Stimulated activated memory B cell treated with anti-CD40 and anti-IgM and Interleukin-4, amounts not matched to agents 10 μg/mL and 1 μg/mL and 100 μg/mL, for 72 hours (primary cell): Measurements from ENCODE around the gene HTT.

Experiments used
- ATAC-seq: fragments of 150-1000 bp; cut with Tn5 transposase; 2 replicates; pipeline ENCODE4 v1.10.0; 2021
- H3K27ac Mint-ChIP-seq: one replicate; pipeline ENCODE4 v1.8.0; 2022; ENCODE audit warnings: mild to moderate bottlenecking, mixed read lengths
- H3K27me3 Mint-ChIP-seq: one replicate; pipeline ENCODE4 v1.8.0; 2022; ENCODE audit warnings: mixed read lengths
- H3K36me3 Mint-ChIP-seq: one replicate; pipeline ENCODE4 v1.8.0; 2022; ENCODE audit warnings: mixed read lengths
- H3K4me1 Mint-ChIP-seq: one replicate; pipeline ENCODE4 v1.8.0; 2022; ENCODE audit warnings: mixed read lengths
- H3K4me3 Mint-ChIP-seq: one replicate; pipeline ENCODE4 v1.8.0; 2022; ENCODE audit warnings: mild to moderate bottlenecking, moderate library complexity, mixed read lengths
- H3K9me3 Mint-ChIP-seq: one replicate; pipeline ENCODE4 v1.8.0; 2022; ENCODE audit warnings: mixed read lengths

The HTT gene

DNA sequence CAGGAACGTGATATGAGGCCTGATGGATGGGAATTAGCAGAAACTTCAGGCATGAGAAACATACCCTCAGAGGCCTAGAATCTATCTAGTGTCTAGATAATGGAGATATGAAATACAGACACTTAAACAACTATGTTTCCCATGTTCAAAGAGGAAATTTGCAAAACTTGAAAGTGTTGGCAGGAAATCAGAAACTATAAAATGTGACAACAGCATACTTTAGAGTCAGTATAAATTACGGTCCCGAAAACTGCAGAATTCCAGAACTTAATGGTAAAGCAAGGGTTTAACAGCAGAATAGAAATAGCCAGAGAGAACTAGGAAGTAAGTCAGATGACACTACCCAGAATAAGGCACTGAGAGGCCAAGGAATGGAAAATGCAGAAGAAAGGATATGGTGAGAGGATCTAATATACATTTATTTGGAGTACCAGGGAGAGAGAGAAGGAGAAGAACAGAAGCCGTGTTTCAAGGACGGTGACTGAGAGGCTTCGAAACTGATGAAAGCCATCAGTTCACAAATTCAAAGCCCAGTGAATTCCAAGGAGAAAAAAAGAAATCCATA lies 7.6 kb upstream of the HTT start:
- Mint-ChIP-seq H3K9me3 (no peaks in the 10 kb centered on the region), H3K36me3 (peaks cover 41% of the 10 kb centered on the region), H3K4me1 (peaks cover 8% of the 10 kb centered on the region), H3K27ac (no peak overlapping the region), H3K27me3 (no peaks in the 10 kb centered on the region), H3K4me3 (no peak overlapping the region)
- no peak for ATAC-seq

DNA sequence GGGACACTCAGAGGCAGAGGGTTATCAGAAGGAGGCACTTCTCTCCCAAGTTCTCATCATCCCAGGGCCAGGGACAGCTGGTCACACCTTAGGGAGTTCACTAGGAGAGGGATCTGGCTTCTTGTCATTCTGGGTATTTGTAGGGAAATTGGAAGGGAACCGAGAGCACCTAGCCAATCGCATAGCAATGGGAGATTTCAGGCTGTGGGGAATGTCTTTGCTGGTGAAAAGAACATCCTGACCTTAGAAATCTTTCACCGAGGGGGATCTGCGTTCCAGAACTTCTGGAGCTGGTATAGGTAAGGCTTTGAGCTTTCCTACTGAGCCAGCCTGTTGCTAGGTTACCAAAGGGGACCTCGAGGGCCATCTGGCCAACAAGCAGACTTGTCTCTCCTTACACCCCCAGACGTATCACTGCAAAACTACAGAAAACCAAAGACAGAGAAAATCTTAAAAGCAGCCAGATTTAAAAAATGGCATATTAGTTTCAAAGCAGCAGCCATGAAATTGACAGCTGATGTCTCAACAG lies 6.9 kb upstream of the HTT start:
- Mint-ChIP-seq H3K27ac (no peak overlapping the region), H3K36me3 (peaks cover 43% of the 10 kb centered on the region), H3K9me3 (no peaks in the 10 kb centered on the region), H3K4me3 (no peak overlapping the region), H3K27me3 (no peaks in the 10 kb centered on the region), H3K4me1 (peaks cover 5% of the 10 kb centered on the region)
- no peak for ATAC-seq

DNA sequence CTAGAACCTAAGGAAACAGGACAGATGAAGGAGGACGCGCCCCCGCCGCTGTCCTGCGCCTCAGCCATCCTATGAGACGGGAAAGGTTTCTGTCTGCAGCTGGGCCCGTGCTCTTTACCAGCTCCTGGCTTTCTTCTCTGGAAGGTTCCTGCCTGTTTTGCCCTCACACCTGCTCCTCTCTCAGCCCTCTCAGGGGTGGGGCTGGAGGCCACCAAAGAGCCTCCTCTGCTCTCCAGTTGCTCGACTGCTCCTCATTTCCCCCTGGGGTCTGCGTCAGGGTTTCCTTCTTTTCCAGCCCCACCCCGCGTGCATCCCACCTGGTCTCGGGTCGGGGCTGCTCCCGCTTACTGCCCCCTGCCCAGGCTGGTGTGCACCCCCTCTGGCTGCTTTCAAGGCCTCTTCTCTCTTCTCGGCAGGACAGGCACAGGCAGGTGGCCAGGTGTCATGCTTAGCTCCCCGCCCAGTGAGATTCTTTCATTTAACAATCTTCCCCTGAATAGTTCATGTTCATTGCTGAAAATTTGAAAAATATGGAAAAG lies 4.8 kb upstream of the HTT start:
- Mint-ChIP-seq H3K9me3 (no peaks in the 10 kb centered on the region), H3K4me1 (no peaks in the 10 kb centered on the region)

DNA sequence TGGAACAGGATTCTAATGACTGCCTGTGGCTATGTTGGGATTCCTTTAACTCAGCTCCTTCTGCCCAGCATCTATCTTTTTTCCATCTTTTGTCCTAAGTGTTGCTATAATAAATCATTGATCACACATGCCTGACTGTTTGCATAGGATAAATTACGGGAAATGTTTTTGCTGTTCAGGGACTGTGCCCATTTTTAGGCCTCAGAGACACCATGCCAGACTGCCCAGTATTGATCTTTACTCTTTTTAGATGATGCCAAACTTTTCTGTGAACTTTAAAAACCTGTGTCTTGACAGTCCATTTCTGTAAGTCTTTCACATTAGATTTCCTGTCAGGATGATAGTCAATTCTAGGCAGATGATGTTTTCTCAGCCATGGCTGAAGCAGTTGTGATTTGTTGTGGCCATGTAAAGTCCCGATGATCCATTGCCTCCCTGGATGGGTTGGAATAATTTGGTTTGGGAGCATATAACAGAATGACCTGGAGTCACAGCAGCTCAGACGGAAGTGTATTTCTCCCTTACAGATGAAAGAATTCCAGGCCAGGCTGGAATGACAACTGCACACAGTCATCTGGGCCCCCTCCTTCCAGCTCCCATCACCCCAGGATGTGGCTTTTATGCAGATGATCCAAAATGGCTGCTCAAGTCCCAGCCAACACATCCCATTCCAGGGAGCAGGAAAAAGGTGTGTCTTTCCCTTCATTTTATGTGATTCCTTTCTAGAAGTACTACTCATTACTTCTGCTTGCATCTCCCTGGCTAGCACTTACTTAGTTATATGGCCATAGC lies 3.6 kb upstream of the HTT start:
- Mint-ChIP-seq H3K4me1 (peaks cover 9% of the 10 kb centered on the region), H3K36me3 (peaks cover 36% of the 10 kb centered on the region), H3K27ac (no peak overlapping the region), H3K4me3 (no peak overlapping the region), H3K9me3 (no peaks in the 10 kb centered on the region), H3K27me3 (no peaks in the 10 kb centered on the region)
- ATAC-seq = no peak

More for the DNA sequence above, 4.8 kb upstream of the HTT start:
- Mint-ChIP-seq H3K4me3 (no peak overlapping the region), H3K27me3 (no peaks in the 10 kb centered on the region), H3K36me3 (peaks cover 34% of the 10 kb centered on the region), H3K27ac (no peak overlapping the region)
- no peak for ATAC-seq

DNA sequence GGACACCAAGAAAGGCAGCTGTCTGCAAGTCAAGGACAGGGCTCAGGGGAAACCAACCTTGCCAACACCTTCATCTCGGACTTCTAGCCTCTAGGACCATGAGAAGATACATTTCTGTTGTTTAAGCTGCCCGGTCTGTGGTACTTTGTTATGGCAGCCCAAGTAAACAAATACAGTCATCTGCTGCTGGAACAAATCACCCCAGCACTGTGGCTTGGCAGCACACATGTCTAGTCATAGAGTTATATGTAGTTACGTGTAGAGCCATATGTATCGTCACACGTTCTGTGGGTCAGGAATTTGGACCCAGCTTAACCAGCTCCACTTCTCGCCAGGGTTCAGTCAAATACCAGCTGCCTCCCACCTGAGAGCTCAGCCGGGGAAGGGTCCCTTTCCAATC lies 2.7 kb upstream of the HTT start:
- no peak overlapping the region for H3K27ac Mint-ChIP-seq
- H3K27me3 Mint-ChIP-seq = no peaks in the 10 kb centered on the region
- H3K36me3 Mint-ChIP-seq = peaks cover 33% of the 10 kb centered on the region
- peaks cover 18% of the 10 kb centered on the region for H3K4me1 Mint-ChIP-seq
- no peak overlapping the region for H3K4me3 Mint-ChIP-seq
- H3K9me3 Mint-ChIP-seq = no peaks in the 10 kb centered on the region
- no peak for ATAC-seq

DNA sequence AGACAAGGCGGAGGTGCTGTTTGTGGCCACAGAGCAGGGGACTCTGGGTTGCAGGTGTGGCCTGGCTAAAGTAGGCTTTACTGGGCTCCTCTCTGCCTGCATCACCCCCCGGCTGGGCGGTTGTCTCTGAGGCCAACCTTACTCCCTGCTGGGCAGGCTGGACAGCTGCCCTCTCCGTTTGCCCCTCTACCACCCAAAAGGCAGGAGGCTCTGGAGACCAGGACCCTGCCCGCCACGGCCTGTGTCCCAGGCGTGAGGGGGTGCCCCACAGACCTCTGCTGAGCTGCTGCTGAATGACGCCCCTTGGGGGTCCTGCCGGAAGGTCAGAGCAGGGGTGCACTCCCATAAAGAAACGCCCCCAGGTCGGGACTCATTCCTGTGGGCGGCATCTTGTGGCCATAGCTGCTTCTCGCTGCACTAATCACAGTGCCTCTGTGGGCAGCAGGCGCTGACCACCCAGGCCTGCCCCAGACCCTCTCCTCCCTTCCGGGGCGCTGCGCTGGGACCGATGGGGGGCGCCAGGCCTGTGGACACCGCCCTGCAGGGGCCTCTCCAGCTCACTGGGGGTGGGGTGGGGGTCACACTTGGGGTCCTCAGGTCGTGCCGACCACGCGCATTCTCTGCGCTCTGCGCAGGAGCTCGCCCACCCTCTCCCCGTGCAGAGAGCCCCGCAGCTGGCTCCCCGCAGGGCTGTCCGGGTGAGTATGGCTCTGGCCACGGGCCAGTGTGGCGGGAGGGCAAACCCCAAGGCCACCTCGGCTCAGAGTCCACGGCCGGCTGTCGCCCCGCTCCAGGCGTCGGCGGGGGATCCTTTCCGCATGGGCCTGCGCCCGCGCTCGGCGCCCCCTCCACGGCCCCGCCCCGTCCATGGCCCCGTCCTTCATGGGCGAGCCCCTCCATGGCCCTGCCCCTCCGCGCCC lies 1.1 kb upstream of the HTT start:
- Mint-ChIP-seq H3K4me1 (peaks cover 34% of the 10 kb centered on the region), H3K27me3 (no peaks in the 10 kb centered on the region), H3K9me3 (no peaks in the 10 kb centered on the region), H3K36me3 (peaks cover 30% of the 10 kb centered on the region), H3K4me3 (peak overlapping the region; percentile 93), H3K27ac (peak overlapping the region; percentile 84)
- ATAC-seq = no peak

DNA sequence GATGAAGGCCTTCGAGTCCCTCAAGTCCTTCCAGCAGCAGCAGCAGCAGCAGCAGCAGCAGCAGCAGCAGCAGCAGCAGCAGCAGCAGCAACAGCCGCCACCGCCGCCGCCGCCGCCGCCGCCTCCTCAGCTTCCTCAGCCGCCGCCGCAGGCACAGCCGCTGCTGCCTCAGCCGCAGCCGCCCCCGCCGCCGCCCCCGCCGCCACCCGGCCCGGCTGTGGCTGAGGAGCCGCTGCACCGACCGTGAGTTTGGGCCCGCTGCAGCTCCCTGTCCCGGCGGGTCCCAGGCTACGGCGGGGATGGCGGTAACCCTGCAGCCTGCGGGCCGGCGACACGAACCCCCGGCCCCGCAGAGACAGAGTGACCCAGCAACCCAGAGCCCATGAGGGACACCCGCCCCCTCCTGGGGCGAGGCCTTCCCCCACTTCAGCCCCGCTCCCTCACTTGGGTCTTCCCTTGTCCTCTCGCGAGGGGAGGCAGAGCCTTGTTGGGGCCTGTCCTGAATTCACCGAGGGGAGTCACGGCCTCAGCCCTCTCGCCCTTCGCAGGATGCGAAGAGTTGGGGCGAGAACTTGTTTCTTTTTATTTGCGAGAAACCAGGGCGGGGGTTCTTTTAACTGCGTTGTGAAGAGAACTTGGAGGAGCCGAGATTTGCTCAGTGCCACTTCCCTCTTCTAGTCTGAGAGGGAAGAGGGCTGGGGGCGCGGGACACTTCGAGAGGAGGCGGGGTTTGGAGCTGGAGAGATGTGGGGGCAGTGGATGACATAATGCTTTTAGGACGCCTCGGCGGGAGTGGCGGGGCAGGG lies 568 bp downstream of the HTT start:
- Mint-ChIP-seq H3K4me3 (peak overlapping the region; percentile 93), H3K27ac (peak overlapping the region; percentile 84), H3K36me3 (peaks cover 26% of the 10 kb centered on the region), H3K4me1 (peaks cover 50% of the 10 kb centered on the region), H3K9me3 (no peaks in the 10 kb centered on the region), H3K27me3 (no peaks in the 10 kb centered on the region)
- ATAC-seq = peak; percentile 10

DNA sequence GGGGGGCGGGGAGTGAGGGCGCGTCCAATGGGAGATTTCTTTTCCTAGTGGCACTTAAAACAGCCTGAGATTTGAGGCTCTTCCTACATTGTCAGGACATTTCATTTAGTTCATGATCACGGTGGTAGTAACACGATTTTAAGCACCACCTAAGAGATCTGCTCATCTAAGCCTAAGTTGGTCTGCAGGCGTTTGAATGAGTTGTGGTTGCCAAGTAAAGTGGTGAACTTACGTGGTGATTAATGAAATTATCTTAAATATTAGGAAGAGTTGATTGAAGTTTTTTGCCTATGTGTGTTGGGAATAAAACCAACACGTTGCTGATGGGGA lies 1.1 kb downstream of the HTT start:
- Mint-ChIP-seq H3K4me3 (peak overlapping the region; percentile 93), H3K36me3 (peaks cover 26% of the 10 kb centered on the region), H3K9me3 (no peaks in the 10 kb centered on the region), H3K27ac (peak overlapping the region; percentile 84), H3K4me1 (peaks cover 56% of the 10 kb centered on the region), H3K27me3 (no peaks in the 10 kb centered on the region)
- no peak for ATAC-seq

DNA sequence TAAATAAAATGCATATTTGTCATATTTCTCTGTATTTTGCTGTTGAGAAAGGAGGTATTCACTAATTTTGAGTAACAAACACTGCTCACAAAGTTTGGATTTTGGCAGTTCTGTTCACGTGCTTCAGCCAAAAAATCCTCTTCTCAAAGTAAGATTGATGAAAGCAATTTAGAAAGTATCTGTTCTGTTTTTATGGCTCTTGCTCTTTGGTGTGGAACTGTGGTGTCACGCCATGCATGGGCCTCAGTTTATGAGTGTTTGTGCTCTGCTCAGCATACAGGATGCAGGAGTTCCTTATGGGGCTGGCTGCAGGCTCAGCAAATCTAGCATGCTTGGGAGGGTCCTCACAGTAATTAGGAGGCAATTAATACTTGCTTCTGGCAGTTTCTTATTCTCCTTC lies 3.3 kb downstream of the HTT start:
- peaks cover 63% of the 10 kb centered on the region for H3K4me1 Mint-ChIP-seq
- peak overlapping the region; percentile 84 for H3K27ac Mint-ChIP-seq

DNA sequence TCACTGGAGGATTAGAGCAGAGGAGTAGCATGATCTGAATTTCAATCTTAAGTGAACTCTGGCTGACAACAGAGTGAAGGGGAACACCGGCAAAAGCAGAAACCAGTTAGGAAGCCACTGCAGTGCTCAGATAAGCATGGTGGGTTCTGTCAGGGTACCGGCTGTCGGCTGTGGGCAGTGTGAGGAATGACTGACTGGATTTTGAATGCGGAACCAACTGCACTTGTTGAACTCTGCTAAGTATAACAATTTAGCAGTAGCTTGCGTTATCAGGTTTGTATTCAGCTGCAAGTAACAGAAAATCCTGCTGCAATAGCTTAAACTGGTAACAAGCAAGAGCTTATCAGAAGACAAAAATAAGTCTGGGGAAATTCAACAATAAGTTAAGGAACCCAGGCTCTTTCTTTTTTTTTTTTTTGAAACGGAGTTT lies 5.2 kb downstream of the HTT start:
- H3K36me3 Mint-ChIP-seq = peaks cover 38% of the 10 kb centered on the region
- peak overlapping the region; percentile 84 for H3K27ac Mint-ChIP-seq
- H3K4me3 Mint-ChIP-seq = peak overlapping the region; percentile 65

More for the DNA sequence above, 3.3 kb downstream of the HTT start:
- Mint-ChIP-seq H3K27me3 (no peaks in the 10 kb centered on the region), H3K36me3 (peaks cover 24% of the 10 kb centered on the region), H3K9me3 (no peaks in the 10 kb centered on the region), H3K4me3 (peak overlapping the region; percentile 66)
- peak; percentile 55 for ATAC-seq

DNA sequence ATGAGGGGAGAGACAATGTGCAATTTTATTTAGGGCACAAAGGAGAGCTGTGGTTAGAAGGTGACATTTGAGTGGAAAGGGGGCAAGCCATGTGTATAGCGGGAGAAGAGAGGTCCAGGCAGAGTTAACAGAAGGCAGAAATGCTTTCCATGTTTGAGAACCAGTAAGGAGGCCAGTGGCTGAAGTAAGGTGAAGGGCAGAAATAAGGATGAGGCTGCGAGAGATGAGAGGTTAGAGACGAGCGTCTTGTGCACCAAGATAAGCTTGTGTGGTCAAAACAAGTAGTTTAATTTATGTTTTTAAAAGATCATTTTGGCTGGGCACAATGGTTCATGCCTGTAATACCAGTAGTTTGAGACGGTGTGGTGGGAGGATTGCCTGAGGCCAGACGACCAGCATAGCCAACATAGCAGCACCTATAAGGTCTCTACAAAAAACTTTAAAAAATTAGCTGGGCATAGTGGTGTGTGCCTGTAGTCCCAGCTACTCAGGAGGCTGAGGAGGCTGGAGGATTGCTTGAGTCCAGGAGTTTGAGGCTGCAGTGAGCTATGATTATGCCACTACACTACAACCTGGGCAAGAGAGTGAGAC lies 8.5 kb downstream of the HTT start:
- no peaks in the 10 kb centered on the region for H3K27me3 Mint-ChIP-seq
- H3K36me3 Mint-ChIP-seq = peaks cover 37% of the 10 kb centered on the region
- peak overlapping the region; percentile 42 for H3K4me3 Mint-ChIP-seq
- ATAC-seq = no peak
- peaks cover 72% of the 10 kb centered on the region for H3K4me1 Mint-ChIP-seq
- peak overlapping the region; percentile 24 for H3K27ac Mint-ChIP-seq
- H3K9me3 Mint-ChIP-seq = peaks cover 3% of the 10 kb centered on the region

More for the DNA sequence above, 5.2 kb downstream of the HTT start:
- peaks cover 79% of the 10 kb centered on the region for H3K4me1 Mint-ChIP-seq
- H3K9me3 Mint-ChIP-seq = peaks cover 3% of the 10 kb centered on the region
- no peaks in the 10 kb centered on the region for H3K27me3 Mint-ChIP-seq
- peak; percentile 83 for ATAC-seq

DNA sequence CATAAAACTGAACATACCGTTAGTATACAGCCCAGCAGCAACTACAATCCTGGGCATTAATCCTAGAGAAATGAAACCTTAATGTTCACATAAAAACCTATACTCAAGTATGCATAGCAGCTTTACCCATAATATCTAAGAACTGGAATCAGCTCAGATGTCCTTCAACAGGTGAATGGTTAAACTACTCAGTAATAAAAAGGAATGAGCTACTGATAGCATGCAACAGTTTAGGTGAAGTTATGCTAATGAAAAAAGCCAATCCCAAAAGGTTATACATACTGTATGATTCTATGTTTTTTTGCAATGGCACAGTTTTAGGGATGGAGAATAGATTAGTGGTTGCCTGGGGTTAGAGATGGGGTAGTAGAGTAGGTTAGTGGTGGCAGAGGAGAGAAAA lies 9.3 kb downstream of the HTT start:
- H3K4me3 Mint-ChIP-seq = peak overlapping the region; percentile 36
- peaks cover 3% of the 10 kb centered on the region for H3K9me3 Mint-ChIP-seq
- H3K4me1 Mint-ChIP-seq = peaks cover 65% of the 10 kb centered on the region
- ATAC-seq = no peak
- peak overlapping the region; percentile 50 for H3K27ac Mint-ChIP-seq
- H3K36me3 Mint-ChIP-seq = peaks cover 42% of the 10 kb centered on the region
- no peaks in the 10 kb centered on the region for H3K27me3 Mint-ChIP-seq

DNA sequence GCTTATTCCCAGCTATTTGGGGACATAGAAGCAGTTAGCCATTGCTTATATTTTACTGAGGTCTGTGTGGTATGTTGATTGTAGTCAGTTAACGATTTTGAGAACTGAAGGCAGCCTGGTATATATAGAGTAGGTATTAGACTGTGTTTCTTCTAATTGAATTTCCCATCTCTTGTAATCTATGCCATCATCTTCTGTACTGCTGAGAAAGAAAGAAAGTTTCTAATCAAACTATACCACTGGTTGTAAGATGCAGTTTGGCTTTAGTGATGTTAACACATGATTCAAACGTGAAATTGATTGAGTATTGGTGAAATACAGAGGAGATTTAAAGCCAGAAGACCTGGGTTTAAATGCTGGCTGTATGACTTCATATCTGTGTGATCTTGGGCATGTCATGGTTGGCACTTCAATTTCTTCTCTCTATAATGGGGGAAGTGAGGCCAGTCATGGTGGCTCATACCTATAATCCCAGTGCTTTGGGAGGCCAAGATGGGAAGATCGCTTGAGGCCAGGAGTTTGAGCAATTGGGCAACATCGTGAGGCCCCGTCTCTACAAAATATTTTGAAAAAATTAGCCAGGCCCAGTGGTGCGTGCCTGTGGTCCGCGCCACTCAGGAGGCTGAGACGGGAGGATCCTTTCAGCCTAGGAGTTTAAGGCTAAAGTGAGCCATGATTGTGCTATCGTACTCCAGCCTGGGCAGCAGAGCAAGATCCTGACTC lies 11.6 kb downstream of the HTT start:
- H3K36me3 Mint-ChIP-seq = peaks cover 56% of the 10 kb centered on the region
- no peaks in the 10 kb centered on the region for H3K27me3 Mint-ChIP-seq
- H3K27ac Mint-ChIP-seq = peak overlapping the region; percentile 75
- peaks cover 3% of the 10 kb centered on the region for H3K9me3 Mint-ChIP-seq
- peaks cover 56% of the 10 kb centered on the region for H3K4me1 Mint-ChIP-seq
- ATAC-seq = no peak
- no peak overlapping the region for H3K4me3 Mint-ChIP-seq
